ENCODE results near the gene RER1. TPM values are rescaled to one million over a fixed set of nuclear protein-coding genes. Genes with fewer than 3 reads are reported as not detected.

RER1 gene
- total RNA-seq, 1 donor from 2014 or later: 61.3 TPM

DNA sequence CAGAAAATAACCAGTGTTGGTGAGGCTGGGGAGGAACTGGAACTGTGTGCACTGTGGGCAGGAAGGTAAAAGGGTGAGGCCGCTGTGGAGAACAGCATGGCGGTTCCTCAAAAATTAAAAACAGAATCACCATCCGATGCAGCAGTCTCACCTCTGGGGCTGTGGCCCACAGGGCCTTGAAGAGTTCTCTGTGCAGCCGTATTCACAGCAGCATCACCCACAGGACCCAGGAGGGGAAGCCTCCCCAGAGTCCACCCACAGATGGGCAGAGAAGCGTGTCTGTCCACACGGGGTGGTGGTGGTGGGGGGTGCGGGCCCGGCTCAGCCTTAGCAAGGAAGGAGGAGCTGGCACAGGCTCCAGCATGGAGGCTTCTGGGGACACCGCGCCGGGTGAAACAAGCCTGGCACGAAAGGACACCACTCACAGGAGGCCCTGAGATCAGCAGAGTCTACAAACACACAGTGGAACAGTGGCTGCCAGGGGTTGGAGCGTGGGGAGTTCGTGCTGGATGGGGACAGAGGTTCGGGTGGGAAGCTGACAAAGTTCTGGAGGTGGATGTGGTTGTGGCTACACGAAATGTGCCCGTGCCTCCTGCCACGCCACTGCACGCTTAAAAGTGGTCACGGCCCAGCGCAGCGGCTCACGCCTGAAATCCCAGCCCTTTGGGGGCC is 11.8 kb upstream of the RER1 start:
- H3K36me3 ChIP-seq: no peaks in the 10 kb centered on the region
- no peak overlapping the region for H3K27ac ChIP-seq
- DNase-seq (ENCODE audit: low spot score in 2 of 2): no peak

DNA sequence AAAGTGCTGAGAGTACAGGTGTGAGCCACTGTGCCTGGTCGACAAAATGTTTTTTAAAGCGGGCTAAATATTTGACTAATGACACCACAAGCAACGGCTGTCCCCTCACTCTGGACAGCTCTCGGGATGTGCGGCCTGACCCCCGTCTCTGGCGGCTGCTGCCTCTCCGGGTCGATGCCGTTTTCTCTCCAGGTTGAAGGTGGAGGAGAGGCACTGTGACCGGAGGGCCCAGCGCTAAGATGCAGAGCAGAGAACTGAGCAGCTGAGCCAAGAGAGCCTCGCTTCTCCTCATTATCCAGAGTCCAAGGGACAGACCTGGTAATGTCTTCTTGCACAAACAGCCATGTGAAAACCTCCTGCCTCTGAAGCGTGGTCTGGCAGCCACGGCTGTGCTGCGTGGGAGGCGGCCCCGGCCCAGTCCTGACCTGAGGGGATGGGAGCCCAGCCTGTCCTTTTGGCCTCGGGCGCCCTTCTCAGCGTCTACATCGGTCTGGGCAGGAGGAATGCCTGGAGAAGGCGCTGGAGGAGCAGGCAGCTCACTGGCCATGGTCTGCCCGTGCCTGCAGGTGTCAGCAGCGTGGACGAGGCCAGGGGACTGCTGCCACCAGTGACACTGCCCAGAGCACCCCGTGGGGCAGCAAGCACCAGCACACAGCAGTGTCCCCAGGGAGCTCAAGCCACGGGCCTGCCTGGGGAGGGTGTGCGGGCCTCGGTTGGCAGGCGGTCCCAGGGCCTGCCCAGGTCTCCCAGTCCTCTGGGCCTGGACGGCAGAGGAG is 10.6 kb upstream of the RER1 start:
- no peaks in the 10 kb centered on the region for H3K27me3 ChIP-seq
- no peak for DNase-seq (ENCODE audit: low spot score in 2 of 2)
- H3K4me3 ChIP-seq: no peak overlapping the region
- H3K36me3 ChIP-seq: no peaks in the 10 kb centered on the region
- intact Hi-C loops (cut with DNase I): loop anchor here (1.0 to 5.0 kb wide), 4 partner anchors 10 to 186 kb away; partner anchors contain the start of genes MORN1 and RER1
- H3K27ac ChIP-seq: peak overlapping the region; percentile 32 to 51
- H3K9me3 ChIP-seq: no peaks in the 10 kb centered on the region
- TF ChIP-seq, protein P1, sequence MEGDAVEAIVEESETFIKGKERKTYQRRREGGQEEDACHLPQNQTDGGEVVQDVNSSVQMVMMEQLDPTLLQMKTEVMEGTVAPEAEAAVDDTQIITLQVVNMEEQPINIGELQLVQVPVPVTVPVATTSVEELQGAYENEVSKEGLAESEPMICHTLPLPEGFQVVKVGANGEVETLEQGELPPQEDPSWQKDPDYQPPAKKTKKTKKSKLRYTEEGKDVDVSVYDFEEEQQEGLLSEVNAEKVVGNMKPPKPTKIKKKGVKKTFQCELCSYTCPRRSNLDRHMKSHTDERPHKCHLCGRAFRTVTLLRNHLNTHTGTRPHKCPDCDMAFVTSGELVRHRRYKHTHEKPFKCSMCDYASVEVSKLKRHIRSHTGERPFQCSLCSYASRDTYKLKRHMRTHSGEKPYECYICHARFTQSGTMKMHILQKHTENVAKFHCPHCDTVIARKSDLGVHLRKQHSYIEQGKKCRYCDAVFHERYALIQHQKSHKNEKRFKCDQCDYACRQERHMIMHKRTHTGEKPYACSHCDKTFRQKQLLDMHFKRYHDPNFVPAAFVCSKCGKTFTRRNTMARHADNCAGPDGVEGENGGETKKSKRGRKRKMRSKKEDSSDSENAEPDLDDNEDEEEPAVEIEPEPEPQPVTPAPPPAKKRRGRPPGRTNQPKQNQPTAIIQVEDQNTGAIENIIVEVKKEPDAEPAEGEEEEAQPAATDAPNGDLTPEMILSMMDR (IDR thresholded peaks at IDR 0.05): no peak
- H3K4me1 ChIP-seq: peaks cover 10 to 11% of the 10 kb centered on the region in 2 donors

More for the DNA sequence above, 11.8 kb upstream of the RER1 start:
- Histone ChIP-seq H3K4me3 (no peak overlapping the region), H3K4me1 (peaks cover 10 to 11% of the 10 kb centered on the region in 2 donors), H3K9me3 (no peaks in the 10 kb centered on the region), H3K27me3 (no peaks in the 10 kb centered on the region)
- TF ChIP-seq, protein P1 (IDR thresholded peaks at IDR 0.05): no peak
- intact Hi-C loops (cut with DNase I): loop anchor here (5.0 kb wide), 1 partner anchor 143 kb away; no protein-coding TSS in a partner anchor

DNA sequence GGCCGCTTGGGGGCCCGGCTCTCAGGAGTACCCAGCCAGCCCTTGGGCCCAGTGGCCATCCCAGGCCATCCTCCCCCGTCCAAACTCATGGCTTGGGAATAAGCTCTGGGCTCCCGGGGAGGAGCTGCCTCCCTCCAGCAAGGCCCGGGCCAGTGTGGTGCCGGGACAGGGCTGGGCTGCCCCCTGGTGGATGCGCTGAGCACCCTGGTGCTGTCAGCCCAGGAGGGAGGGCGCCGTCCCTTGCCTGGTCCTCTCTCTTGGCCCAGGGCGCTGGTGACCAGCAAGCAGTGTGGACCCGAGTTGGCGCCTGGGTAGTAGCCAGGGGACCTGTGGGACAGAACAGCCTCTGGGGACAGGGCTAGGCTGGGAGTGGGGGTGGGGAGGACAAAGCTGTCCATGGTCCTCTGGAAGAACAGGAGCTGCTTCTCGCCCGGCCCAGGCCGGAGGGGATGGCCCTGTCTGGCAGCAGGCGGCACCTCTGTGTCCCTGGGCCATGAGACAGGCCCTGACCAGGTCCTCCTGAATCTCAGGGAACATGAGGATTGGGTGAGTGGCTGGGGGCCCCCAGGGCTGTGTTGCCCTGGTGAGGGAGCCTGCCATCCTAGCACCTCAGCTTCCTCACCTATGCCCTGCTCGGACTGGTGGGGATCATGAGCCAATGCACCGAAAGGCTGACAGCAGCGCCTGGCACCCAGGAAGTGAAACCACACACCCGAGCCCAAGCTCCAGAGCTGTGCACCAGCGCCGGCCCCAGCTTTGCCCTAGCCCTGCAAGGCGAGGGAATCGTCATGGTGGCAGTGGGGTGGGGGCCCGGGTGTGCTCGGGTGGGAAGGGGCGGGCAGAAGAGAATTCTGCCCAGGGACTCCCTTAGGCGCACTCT is 9.7 kb upstream of the RER1 start:
- peak; percentile 29 to 91 for DNase-seq (ENCODE audit: low spot score in 2 of 2)
- H3K4me1 ChIP-seq: peaks cover 10 to 11% of the 10 kb centered on the region in 2 donors
- no peak overlapping the region for H3K4me3 ChIP-seq
- H3K27ac ChIP-seq: peak overlapping the region; percentile 32 to 51
- intact Hi-C loops (cut with DNase I): loop anchor here (1.0 to 5.0 kb wide), 5 partner anchors 9 to 187 kb away; partner anchors contain the start of genes MORN1 and RER1
- TF ChIP-seq, protein P1 (IDR thresholded peaks at IDR 0.05): peak; percentile 96 to 99 (median 99)
- H3K36me3 ChIP-seq: no peaks in the 10 kb centered on the region
- no peaks in the 10 kb centered on the region for H3K9me3 ChIP-seq
- no peaks in the 10 kb centered on the region for H3K27me3 ChIP-seq

DNA sequence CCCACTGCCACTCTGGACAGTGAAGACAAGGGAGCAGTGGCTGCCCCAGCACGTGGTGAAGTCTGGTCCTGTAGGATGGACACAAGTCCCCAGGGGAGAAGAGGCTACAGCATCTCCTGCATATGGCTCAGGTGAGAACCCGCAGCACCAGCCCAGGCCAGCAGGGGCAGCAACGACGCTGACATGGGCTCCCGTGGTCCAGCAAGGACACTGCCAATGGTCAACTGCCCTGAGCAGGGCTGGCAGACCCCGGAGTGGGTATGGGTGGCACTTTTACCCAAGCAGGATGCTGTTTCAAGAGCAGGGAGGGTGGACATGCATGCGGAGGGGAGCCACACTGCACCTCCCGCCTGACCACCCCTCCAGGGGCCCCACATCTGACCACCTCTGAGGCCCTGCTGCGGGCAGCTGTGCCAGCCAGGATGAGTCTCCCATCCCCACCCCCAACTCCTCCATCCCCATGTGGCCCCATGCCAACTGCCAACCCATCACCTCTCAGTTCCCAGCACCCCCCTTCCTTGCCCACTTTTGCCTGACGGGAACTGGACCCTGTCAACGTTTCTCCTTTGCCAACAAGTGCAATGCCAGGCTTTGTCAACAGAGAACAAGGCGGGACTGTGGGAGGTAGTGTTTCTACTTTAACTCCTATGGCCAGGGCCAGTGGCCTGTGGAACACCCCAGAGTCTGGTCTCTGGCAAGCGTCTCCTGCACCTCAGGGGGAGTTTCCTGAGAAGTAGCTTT is 8.8 kb upstream of the RER1 start:
- peaks cover 10 to 11% of the 10 kb centered on the region in 2 donors for H3K4me1 ChIP-seq
- no peaks in the 10 kb centered on the region for H3K36me3 ChIP-seq
- H3K9me3 ChIP-seq: no peaks in the 10 kb centered on the region
- H3K27ac ChIP-seq: no peak overlapping the region
- TF ChIP-seq, protein P1 (IDR thresholded peaks at IDR 0.05): peak in 2 of 3 experiments; percentile 33
- H3K27me3 ChIP-seq: no peaks in the 10 kb centered on the region
- intact Hi-C loops (cut with DNase I): loop anchor here (2.0 to 5.0 kb wide), 2 partner anchors 52 to 145 kb away; no protein-coding TSS in a partner anchor
- DNase-seq (ENCODE audit: low spot score in 2 of 2): no peak
- H3K4me3 ChIP-seq: no peak overlapping the region
